Stimulated activated CD4-positive, alpha-beta T cell treated with anti-CD3 and anti-CD28 coated beads, Interleukin-15, amount 100 ng/mL, for 48 hours (primary cell): Measurements from ENCODE around the gene SPTBN4.
"Not testable (repeated sequence)": the region's sequence is repeated elsewhere in the genome, so short reads cannot be mapped to it uniquely, and the experiment has no call there.

Source experiments
- DNase-seq, 2 donors: peaks; one replicate each; pipeline ENCODE4 v3.0.0-alpha.2; 2020; ENCODE audit warnings: low read depth in 2 of 2

The SPTBN4 gene

GRCh38 chr19:40564535-40564934 is 97.7 kb downstream of the SPTBN4 start:
- not testable (repeated sequence) for DNase-seq

GRCh38 chr19:40565355-40565754 is 98.6 kb downstream of the SPTBN4 start:
- DNase-seq: no peak

GRCh38 chr19:40565910-40566495 is 99.2 kb downstream of the SPTBN4 start:
- DNase-seq: no peak

GRCh38 chr19:40567040-40567749 is 100.4 kb downstream of the SPTBN4 start:
- no peak for DNase-seq

DNA sequence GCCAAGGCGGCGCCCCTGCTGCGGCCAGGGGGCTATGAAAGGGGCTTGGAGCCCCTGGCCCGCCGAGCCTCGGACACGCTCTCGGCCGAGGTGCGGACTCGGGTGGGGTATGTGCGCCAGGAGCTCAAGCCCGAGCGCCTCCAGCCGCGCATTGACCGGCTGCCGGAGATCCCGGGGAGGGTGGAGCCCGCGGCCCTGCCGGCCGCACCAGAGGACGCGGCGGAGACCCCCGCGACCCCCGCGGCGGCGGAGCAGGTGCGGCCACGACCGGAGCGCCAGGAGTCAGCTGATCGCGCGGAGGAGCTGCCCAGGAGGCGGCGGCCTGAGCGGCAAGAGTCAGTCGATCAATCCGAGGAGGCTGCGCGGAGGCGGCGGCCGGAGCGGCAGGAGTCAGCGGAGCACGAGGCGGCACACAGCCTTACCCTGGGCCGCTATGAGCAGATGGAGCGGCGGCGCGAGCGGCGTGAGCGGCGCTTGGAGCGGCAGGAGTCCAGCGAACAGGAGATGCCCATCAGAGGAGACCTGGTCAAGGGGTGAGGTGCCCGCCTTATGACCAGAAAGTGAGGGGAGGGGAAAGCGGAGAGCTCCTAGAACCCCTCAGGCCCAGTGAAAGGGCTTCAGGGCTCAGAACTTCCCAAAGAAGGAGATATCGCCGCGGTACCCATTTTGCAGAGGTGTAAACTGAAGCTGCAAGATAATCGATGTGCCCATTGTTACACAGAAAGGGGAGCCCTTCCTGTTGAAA is 101.1 kb downstream of the SPTBN4 start:
- no peak for DNase-seq

GRCh38 chr19:40570313-40571004 is 103.7 kb downstream of the SPTBN4 start:
- DNase-seq: peak; percentile 94 to 97

- no peak for DNase-seq
These were observed 104.2 kb downstream of the SPTBN4 start for GRCh38 chr19:40571005-40571318.

- no peak for DNase-seq
These were observed 105.2 kb downstream of the SPTBN4 start for GRCh38 chr19:40571831-40572495.

DNA sequence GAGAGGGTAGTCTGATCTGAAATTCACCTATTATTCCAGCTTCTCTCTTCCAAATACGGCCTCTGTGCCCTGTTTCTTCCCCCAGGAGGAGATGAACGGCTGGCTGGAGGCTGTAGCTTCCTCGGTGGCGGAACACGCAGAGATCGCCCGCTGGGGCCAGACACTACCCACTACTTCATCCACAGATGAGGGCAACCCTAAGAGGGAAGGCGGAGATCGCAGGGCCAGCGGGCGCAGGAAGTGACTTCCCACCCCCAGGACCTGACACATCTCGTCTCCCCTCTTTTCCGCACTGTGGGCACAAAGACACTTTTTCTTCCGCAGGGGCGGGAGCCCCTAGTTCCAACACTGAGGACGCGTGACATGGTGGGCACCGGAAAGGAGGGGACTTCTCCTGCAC is 108.5 kb downstream of the SPTBN4 start:
- DNase-seq: no peak

DNA sequence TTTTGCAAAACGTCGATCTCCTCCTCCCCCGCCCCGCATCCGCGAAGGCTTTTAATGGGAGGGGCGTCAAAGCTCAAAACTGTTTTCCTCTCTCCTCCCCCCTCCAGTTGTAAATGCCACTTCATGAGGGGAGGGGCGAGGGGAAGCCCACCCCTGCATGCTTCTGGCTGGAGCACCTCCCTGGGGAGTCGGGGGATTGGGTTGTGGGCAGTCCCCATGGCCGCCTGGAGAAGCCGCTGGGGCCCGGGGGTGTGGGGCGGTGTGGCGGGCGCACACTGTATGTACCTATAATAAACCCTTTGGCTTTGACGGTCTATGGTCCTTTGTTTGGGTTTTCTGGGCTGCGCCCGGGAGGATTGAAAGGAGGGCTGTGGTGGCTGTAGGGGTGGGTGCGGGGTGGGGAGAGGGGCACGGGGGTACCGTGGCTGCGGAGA is 109.4 kb downstream of the SPTBN4 start:
- no peak for DNase-seq

DNA sequence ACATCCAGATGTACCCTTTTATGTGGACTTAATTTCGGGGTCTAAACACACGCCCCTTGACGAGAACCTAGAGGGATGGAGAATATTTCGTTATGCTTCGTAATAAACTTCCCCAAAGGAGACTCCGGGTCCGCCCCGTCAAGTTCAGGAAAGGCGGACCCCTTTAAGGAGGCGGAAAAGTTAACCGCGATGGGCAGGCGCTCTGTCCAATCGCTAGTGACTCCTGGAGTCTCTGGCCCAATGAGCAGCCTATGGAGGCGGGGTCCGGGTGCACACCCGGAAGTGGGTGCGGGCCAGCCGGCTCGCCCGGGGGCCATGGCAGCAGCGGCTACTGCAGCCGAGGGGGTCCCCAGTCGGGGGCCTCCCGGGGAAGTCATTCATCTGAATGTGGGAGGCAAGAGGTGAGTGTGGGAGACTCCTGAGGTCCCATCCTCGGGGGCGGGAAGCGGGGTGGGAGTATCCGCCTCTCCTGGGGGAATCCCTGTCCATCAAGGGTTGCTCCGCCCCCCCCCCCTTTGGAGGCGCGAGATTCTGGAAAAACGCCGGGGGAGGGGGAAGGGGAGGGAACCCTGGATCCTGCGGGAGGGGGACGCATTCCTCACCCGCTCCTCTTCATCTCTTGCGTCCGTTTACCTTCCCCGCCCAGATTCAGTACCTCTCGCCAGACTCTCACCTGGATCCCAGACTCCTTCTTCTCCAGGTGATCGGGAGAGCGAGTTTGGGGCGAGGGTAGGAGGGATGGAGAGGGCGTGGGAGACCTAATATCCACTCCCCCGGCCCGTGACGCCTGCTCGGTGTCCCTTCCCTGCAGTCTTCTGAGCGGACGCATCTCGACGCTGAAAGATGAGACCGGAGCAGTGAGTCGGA is 110.0 kb downstream of the SPTBN4 start, which contains the start of gene SHKBP1:
Gene SHKBP1, plus strand, starts transcription at position 289 of the 867 bp plus-strand sequence. Its CDS starts 27 bp downstream, at position 316.
- DNase-seq: peak; percentile 84 to 89

GRCh38 chr19:40578442-40578908 is 111.7 kb downstream of the SPTBN4 start:
- DNase-seq: no peak

DNA sequence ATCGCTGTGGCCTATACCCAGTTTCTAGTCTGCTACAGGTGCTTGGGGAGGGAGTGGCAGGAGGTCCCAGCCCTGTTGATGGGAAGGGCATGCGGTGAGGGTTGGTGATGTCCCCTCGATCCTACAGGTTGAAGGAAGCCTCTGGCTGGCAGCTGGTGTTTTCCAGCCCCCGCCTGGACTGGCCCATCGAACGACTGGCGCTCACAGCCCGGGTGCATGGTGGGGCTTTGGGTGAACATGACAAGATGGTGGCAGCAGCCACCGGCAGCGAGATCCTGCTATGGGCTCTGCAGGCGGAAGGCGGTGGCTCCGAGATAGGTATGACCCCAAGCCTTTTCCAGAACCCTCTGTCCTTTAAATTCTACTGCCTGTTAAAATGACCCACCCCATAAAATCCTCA is 113.8 kb downstream of the SPTBN4 start:
- DNase-seq: no peak

DNA sequence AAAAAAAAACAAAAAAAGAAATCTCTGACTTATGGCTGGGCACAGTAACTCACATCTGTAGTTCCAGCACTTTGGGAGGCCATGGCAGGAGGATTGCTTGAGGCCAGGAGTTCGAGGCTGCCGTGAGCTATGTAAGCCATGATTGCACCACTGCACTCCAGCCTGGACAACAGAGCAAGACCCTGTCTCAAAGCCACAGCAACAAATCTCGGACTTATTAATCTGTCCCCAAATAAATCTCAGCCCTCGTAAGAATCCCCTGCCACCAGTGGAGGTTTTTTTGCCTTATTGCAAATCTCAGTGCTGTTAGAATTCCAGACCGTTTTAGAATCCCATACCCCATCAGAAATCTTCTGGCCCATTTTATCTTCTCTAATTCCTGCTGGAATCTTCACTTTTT is 114.7 kb downstream of the SPTBN4 start:
- no peak for DNase-seq

- DNase-seq: no peak
These were observed 115.7 kb downstream of the SPTBN4 start for GRCh38 chr19:40582467-40582866.

DNA sequence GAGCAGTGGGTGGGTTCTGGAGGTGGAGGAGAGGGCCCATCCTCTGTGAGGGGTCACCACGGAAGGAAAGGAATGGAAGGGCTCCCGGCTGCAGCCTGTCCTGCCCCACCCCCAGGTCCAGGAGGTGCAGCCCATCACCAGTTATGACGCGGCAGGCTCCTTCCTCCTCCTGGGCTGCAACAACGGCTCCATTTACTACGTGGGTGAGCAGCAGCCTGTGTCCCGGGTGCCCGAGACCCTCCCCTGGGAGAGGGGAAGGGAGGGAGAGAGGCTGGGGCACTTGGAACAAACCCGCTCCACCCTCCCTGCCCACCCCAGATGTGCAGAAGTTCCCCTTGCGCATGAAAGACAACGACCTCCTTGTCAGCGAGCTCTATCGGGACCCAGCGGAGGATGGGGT is 116.5 kb downstream of the SPTBN4 start:
- DNase-seq: no peak

- DNase-seq: no peak
These were observed 117.2 kb downstream of the SPTBN4 start for GRCh38 chr19:40584007-40584406.

GRCh38 chr19:40585241-40585981 is 118.6 kb downstream of the SPTBN4 start:
- DNase-seq: no peak

GRCh38 chr19:40585982-40586422 is 119.2 kb downstream of the SPTBN4 start:
- no peak for DNase-seq

DNA sequence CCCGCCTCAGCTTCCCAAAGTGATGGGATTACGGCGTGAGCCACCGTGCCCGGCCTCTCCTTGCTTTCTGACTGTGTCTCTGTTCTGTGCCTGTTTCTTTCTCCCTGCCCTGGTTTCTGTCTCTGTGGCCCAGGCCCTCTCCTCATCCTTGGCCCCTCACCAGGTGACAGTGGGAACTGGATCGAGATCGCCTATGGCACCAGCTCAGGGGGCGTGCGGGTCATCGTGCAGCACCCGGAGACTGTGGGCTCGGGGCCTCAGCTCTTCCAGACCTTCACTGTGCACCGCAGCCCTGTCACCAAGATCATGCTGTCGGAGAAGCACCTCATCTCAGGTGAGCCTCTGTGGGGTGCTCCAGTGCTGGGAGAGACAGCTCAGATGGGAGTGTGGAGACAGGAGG is 119.8 kb downstream of the SPTBN4 start:
- no peak for DNase-seq
